CD4-positive, alpha-beta T cell (primary cell): ENCODE results near the gene ZNF655. TPM values are rescaled to one million over a fixed set of nuclear protein-coding genes. Genes with fewer than 3 reads are reported as not detected.

Source experiments
- ATAC-seq: fragments of 200-7000 bp; cut with Tn5 transposase; one replicate; pipeline ENCODE4 v1.10.0; 2022; ENCODE audit warnings: mild to moderate bottlenecking; ENCODE audit not compliant: poor library complexity
- CTCF ChIA-PET: fragments of 350-600 bp; sonication (Branson Sonifier 250); formaldehyde crosslinking; loops from one replicate; lab custom pipeline; 2021; ENCODE audit warnings: antibody characterized with exemption, inconsistent platforms; lab: Charles Lee
- POLR2A ChIA-PET: fragments of 350-600 bp; sonication (Branson Sonifier 250); formaldehyde crosslinking; loops from one replicate; lab custom pipeline; 2021; ENCODE audit warnings: antibody characterized with exemption, inconsistent platforms; lab: Charles Lee
- DNase-seq, 14 experiments: peaks; one replicate each; pipeline ENCODE4 v3.0.0-alpha.2; 2013 to 2020; ENCODE audit warnings: mixed read lengths in 2 of 14
- H3K27ac ChIP-seq, 2 donors: one replicate each; pipeline versions ENCODE4 v1.5.1 to v1.7.0; 2013; ENCODE audit warnings: low read length in 2 of 2, low read depth in 1 of 2, mild to moderate bottlenecking in 1 of 2
- H3K27me3 ChIP-seq, 2 experiments: 1 replicate in 1 of 2; 2 replicates in 1 of 2; pipeline versions ENCODE4 v1.6.1 to v1.7.0; 2013; ENCODE audit warnings: low read length in 2 of 2, control low read depth in 1 of 2, mild to moderate bottlenecking in 1 of 2, moderate library complexity in 1 of 2; ENCODE audit not compliant: insufficient read depth in 2 of 2, control insufficient read depth in 1 of 2
- H3K36me3 ChIP-seq: one replicate; pipeline ENCODE4 v1.6.1; 2013; ENCODE audit warnings: low read length, control low read depth; ENCODE audit not compliant: insufficient read depth
- H3K4me1 ChIP-seq: one replicate; pipeline ENCODE4 v1.6.1; 2013; ENCODE audit warnings: low read length, control low read depth; ENCODE audit not compliant: insufficient read depth
- H3K4me3 ChIP-seq: one replicate; pipeline ENCODE4 v1.5.1; 2013; ENCODE audit warnings: mild to moderate bottlenecking, low read length, moderate library complexity
- H3K9me3 ChIP-seq, 2 experiments: 1 replicate in 1 of 2; 2 replicates in 1 of 2; pipeline versions ENCODE4 v1.6.1 to v1.7.0; 2013; ENCODE audit warnings: low read length in 2 of 2, mild to moderate bottlenecking in 2 of 2, control low read depth in 1 of 2, moderate library complexity in 1 of 2; ENCODE audit not compliant: control insufficient read depth in 1 of 2, insufficient read depth in 1 of 2
- H3K27ac Mint-ChIP-seq: one replicate; pipeline ENCODE4 v1.8.0; 2020; ENCODE audit warnings: mixed read lengths
- H3K27me3 Mint-ChIP-seq: one replicate; pipeline ENCODE4 v1.8.0; 2021; ENCODE audit warnings: mixed read lengths
- H3K36me3 Mint-ChIP-seq: one replicate; pipeline ENCODE4 v1.8.0; 2021; ENCODE audit warnings: low read depth, mixed read lengths
- H3K4me1 Mint-ChIP-seq: one replicate; pipeline ENCODE4 v1.8.0; 2021; ENCODE audit warnings: low read depth, mixed read lengths
- H3K4me3 Mint-ChIP-seq: one replicate; pipeline ENCODE4 v1.8.0; 2020; ENCODE audit warnings: mild to moderate bottlenecking, mixed read lengths
- H3K9me3 Mint-ChIP-seq: one replicate; pipeline ENCODE4 v1.8.0; 2020; ENCODE audit warnings: mixed read lengths
- intact Hi-C, 2 experiments: fragments of 100-400 bp; cut with DNase I in 1 of 2; cut with micrococcal nuclease in 1 of 2; formaldehyde crosslinking; loops; one replicate each; pipeline versions ENCODE4 v1.15.1 to v1.9.0; 2023 to 2025; cut with DNase I, micrococcal nuclease
- total RNA-seq, 174 experiments: library from RNA in 2 of 174; stranded (reverse) in 2 of 174; gene quantifications; one replicate each; pipeline ENCODE4 v1.2.3 and lab custom pipeline; 2021 to 2026
- TF ChIP-seq, protein P1 (sequence below): fragments of 200-600 bp; IDR thresholded peaks from one replicate; pipeline ENCODE4 v1.8.0; 2022; ENCODE audit warnings: antibody characterized with exemption, mild to moderate bottlenecking

ZNF655 gene
- total RNA-seq, 2 experiments from 2014 or later, result 145 to 146 TPM

DNA sequence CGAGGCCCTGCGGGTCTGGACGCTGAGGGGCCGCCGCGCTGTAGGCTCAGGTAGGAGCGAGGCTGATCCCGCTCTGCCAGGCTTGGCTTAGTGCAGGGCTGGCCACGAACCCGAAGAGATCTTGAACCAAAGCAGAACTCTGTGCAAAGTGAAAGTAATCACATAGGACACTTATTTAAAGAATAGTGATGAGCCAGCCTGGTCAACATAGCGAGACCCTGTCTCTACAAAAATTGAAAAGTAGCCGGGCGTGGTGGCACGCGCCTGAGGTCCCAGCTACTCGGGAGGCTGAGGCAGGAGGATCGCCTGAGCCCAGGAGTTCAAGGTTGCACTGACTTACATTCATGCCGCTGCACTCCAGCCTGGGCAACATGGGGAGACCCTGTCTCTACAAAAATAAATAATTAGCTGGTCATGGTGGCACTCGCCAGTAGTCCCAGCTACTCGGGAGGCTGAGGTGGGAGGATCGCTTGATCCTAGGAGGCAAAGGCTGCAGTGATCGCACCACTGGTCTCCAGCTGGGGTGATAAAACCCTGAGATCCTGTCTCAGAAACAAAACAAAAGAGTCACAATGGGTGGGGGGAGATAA is 58.8 kb downstream of the ZNF655 start:
- TF ChIP-seq, protein P1, sequence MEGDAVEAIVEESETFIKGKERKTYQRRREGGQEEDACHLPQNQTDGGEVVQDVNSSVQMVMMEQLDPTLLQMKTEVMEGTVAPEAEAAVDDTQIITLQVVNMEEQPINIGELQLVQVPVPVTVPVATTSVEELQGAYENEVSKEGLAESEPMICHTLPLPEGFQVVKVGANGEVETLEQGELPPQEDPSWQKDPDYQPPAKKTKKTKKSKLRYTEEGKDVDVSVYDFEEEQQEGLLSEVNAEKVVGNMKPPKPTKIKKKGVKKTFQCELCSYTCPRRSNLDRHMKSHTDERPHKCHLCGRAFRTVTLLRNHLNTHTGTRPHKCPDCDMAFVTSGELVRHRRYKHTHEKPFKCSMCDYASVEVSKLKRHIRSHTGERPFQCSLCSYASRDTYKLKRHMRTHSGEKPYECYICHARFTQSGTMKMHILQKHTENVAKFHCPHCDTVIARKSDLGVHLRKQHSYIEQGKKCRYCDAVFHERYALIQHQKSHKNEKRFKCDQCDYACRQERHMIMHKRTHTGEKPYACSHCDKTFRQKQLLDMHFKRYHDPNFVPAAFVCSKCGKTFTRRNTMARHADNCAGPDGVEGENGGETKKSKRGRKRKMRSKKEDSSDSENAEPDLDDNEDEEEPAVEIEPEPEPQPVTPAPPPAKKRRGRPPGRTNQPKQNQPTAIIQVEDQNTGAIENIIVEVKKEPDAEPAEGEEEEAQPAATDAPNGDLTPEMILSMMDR, result no peak
- ATAC-seq (no peak), DNase-seq (no peak)
- H3K4me3 Mint-ChIP-seq, result peak overlapping the region; percentile 99
- no peaks in the 10 kb centered on the region for H3K27me3 Mint-ChIP-seq
- CTCF ChIA-PET, result interaction anchor here (0.7 kb wide), 1 partner anchor 10 kb away, joined by 3 read pairs; no protein-coding TSS in a partner anchor
- intact Hi-C loops, result loop anchor here (2.0 to 10.0 kb wide), 3 partner anchors 60 to 1218 kb away; partner anchors contain the start of genes ZKSCAN5 (in 1 of the 2) and ZNF655 (in 1 of the 2)
- POLR2A ChIA-PET, result interaction anchor here (0.6 to 2.9 kb wide), 7 partner anchors 7 to 117 kb away, joined by 3 to 36 read pairs (median 11); partner anchors contain the start of genes FAM200A, ZKSCAN5, ZNF394 and ZNF655
- peaks cover 23% of the 10 kb centered on the region for H3K4me1 ChIP-seq
- peak overlapping the region; percentile 96 for H3K4me3 ChIP-seq
- H3K4me1 Mint-ChIP-seq, result peaks cover 45% of the 10 kb centered on the region
- H3K27ac Mint-ChIP-seq, result peak overlapping the region; percentile 92
- H3K27me3 ChIP-seq, result no peaks in the 10 kb centered on the region
- H3K36me3 ChIP-seq, result peaks cover 38% of the 10 kb centered on the region
- H3K36me3 Mint-ChIP-seq, result peaks cover 57% of the 10 kb centered on the region
- H3K9me3 ChIP-seq, result no peaks in the 10 kb centered on the region
- peak overlapping the region; percentile 78 to 80 for H3K27ac ChIP-seq
- no peaks in the 10 kb centered on the region for H3K9me3 Mint-ChIP-seq

DNA sequence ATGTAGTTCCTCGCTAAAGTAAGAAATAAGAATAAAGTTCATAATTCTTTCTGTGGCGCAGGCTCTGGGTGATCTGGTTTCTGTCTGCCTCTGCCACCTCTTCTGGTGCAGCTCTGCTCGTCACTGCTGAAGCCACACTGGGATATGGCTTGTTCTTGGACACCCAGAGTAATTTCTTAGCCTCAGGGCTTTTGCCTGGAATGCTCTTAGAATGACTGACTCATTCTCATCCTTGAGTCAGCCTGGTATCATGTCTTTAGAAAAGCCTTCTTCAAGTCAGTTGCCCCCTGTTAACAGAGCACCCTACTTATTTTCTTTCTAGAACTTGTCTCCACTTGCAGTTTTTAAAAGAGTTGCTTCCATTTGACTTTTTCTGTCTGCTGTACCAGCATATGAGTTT is 60.3 kb downstream of the ZNF655 start:
- H3K27ac Mint-ChIP-seq, result peak overlapping the region; percentile 92
- peaks cover 71% of the 10 kb centered on the region for H3K36me3 Mint-ChIP-seq
- no peak for DNase-seq
- Histone ChIP-seq H3K27me3 (no peaks in the 10 kb centered on the region), H3K4me3 (no peak overlapping the region), H3K4me1 (peaks cover 37% of the 10 kb centered on the region), H3K9me3 (no peaks in the 10 kb centered on the region), H3K27ac (no peak overlapping the region), H3K36me3 (peaks cover 51% of the 10 kb centered on the region)
- H3K9me3 Mint-ChIP-seq, result no peaks in the 10 kb centered on the region
- H3K4me3 Mint-ChIP-seq, result peak overlapping the region; percentile 99
- no peaks in the 10 kb centered on the region for H3K27me3 Mint-ChIP-seq
- H3K4me1 Mint-ChIP-seq, result peaks cover 57% of the 10 kb centered on the region
- TF ChIP-seq, protein P1, result no peak
- CTCF ChIA-PET, result no interaction called here
- POLR2A ChIA-PET, result no interaction called here
- intact Hi-C loops, result loop anchor here (5.0 to 10.0 kb wide), 2 partner anchors 61 to 1216 kb away; partner anchors contain the start of gene ZNF655 (in 1 of the 2)
- ATAC-seq, result no peak

DNA sequence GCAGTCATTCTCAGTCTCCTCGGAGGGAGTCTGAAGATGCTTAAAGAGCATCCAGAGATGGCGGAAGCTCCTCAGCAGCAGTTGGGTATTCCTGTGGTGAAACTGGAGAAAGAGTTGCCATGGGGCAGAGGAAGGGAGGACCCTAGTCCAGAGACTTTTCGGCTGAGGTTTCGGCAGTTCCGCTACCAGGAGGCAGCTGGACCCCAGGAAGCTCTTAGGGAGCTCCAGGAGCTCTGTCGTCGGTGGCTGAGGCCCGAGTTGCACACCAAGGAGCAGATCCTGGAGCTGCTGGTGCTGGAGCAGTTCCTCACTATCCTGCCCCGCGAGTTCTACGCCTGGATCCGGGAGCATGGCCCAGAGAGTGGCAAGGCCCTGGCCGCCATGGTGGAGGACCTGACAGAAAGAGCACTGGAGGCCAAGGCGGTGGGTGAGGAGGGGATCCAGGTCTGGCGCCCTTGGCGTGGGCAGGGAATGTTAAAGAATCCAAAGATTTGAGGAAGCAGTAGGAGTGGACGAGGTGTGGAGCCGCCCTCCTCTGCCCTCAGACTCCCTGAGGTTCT is 61.2 kb downstream of the ZNF655 start:
- Histone ChIP-seq H3K9me3 (no peaks in the 10 kb centered on the region), H3K36me3 (peaks cover 51% of the 10 kb centered on the region), H3K4me3 (no peak overlapping the region), H3K27me3 (no peaks in the 10 kb centered on the region), H3K27ac (no peak overlapping the region), H3K4me1 (peaks cover 46% of the 10 kb centered on the region)
- ChIA-PET POLR2A (no interaction called here), CTCF (no interaction called here)
- peaks cover 66% of the 10 kb centered on the region for H3K4me1 Mint-ChIP-seq
- no peak for DNase-seq
- TF ChIP-seq, protein P1, result no peak
- no peak for ATAC-seq
- H3K4me3 Mint-ChIP-seq, result peak overlapping the region; percentile 99
- H3K27ac Mint-ChIP-seq, result peak overlapping the region; percentile 92
- H3K36me3 Mint-ChIP-seq, result peaks cover 81% of the 10 kb centered on the region
- no peaks in the 10 kb centered on the region for H3K27me3 Mint-ChIP-seq
- no peaks in the 10 kb centered on the region for H3K9me3 Mint-ChIP-seq
- intact Hi-C loops, result loop anchor here (5.0 to 10.0 kb wide), 3 partner anchors 62 to 1215 kb away; partner anchors contain the start of genes SMURF1 (in 1 of the 2) and ZNF655 (in 1 of the 2)
